HFF-Myc (cell line): ENCODE results near the gene TIE1.

Experiments
- DNase-seq: peaks from one replicate; pipeline ENCODE4 v3.0.0-alpha.2; 2011; ENCODE audit warnings: low read depth; ENCODE audit errors: extremely low read depth
- H3K4me3 ChIP-seq: replicated peaks from 2 replicates; pipeline ENCODE4 v1.5.1; 2011; ENCODE audit warnings: low read depth, mild to moderate bottlenecking, control low read depth, low read length
- CTCF ChIP-seq: IDR thresholded peaks from 2 replicates; pipeline ENCODE4 v1.5.1; 2012; ENCODE audit warnings: mild to moderate bottlenecking, low read depth, low read length, control low read depth; ENCODE audit errors: missing control alignments

The TIE1 gene

GRCh38 chr1:43306688-43307457 lies 6.1 kb downstream of the TIE1 start:
- DNase-seq, result no peak
- TF ChIP-seq CTCF, result no peak

GRCh38 chr1:43307458-43308158 lies 6.8 kb downstream of the TIE1 start:
- no peak for DNase-seq
- H3K4me3 ChIP-seq, result no peak overlapping the region
- no peak for TF ChIP-seq CTCF

More at GRCh38 chr1:43306688-43307457, 6.1 kb downstream of the TIE1 start:
- H3K4me3 ChIP-seq, result no peak overlapping the region

GRCh38 chr1:43308635-43309404 lies 8.0 kb downstream of the TIE1 start:
- no peak overlapping the region for H3K4me3 ChIP-seq
- no peak for TF ChIP-seq CTCF
- no peak for DNase-seq

GRCh38 chr1:43309405-43310025 lies 8.7 kb downstream of the TIE1 start:
- no peak for DNase-seq
- H3K4me3 ChIP-seq, result no peak overlapping the region
- no peak for TF ChIP-seq CTCF

GRCh38 chr1:43311521-43311920 lies 10.7 kb downstream of the TIE1 start:
- DNase-seq, result no peak
- no peak overlapping the region for H3K4me3 ChIP-seq
- no peak for TF ChIP-seq CTCF

- no peak for TF ChIP-seq CTCF
Observed at GRCh38 chr1:43312212-43312623, 11.4 kb downstream of the TIE1 start.

More at GRCh38 chr1:43312212-43312623, 11.4 kb downstream of the TIE1 start:
- DNase-seq, result no peak
- H3K4me3 ChIP-seq, result no peak overlapping the region
